Cardiac muscle cell (in vitro differentiated cells and primary cell): Measurements from ENCODE around the gene SLC16A11. TPM values are rescaled to one million over a fixed set of nuclear protein-coding genes. Genes with fewer than 3 reads are reported as not detected.
"Not testable (repeated sequence)": the region's sequence is repeated elsewhere in the genome, so short reads cannot be mapped to it uniquely, and the experiment has no call there.

Experiments used
- DNase-seq, 2 donors: peaks; one replicate each; pipeline versions ENCODE4 v3.0.0 to v3.0.0-alpha.2; 2010 to 2017; ENCODE audit warnings: low read depth in 1 of 2, low spot score in 1 of 2
- H3K27ac ChIP-seq: fragments of 200-600 bp; sonication (generic); 2 replicates; pipeline ENCODE4 v1.5.1; 2016
- H3K27me3 ChIP-seq: fragments of 200-600 bp; sonication (generic); 2 replicates; pipeline ENCODE4 v1.6.0; 2016; ENCODE audit warnings: control low read depth
- H3K36me3 ChIP-seq: fragments of 200-600 bp; sonication (generic); 2 replicates; pipeline ENCODE4 v1.5.1; 2016; ENCODE audit warnings: control low read depth
- H3K4me1 ChIP-seq: fragments of 200-600 bp; sonication (generic); 2 replicates; pipeline ENCODE4 v1.8.1; 2017; ENCODE audit warnings: low read depth, mild to moderate bottlenecking, mixed run types
- H3K4me3 ChIP-seq: fragments of 200-600 bp; sonication (generic); 2 replicates; pipeline ENCODE4 v1.5.1; 2016; ENCODE audit warnings: mild to moderate bottlenecking
- H3K9me3 ChIP-seq: fragments of 200-600 bp; sonication (generic); 2 replicates; pipeline ENCODE4 v1.5.1; 2017; ENCODE audit warnings: low read depth, mild to moderate bottlenecking, control low read depth
- polyA plus RNA-seq: library from polyadenylated mRNA; unstranded; fragments of >200 nt; fragmentation: Nextera tagmentation; extraction: Ambion mirVana; gene quantifications from 2 replicates; pipeline ENCODE4 v1.2.1, GENCODE V29; 2016
- total RNA-seq: library from RNA; depleted of rRNA; stranded (reverse); fragments of >200 nt; gene quantifications from 2 replicates; pipeline ENCODE4 v1.2.3, GENCODE V29; 2016
- TF ChIP-seq, protein P1 (sequence below): IDR thresholded peaks from 2 replicates; pipeline ENCODE4 v1.5.1; 2012; ENCODE audit warnings: low read depth, mild to moderate bottlenecking, low read length

SLC16A11 gene
- total and polyA plus RNA-seq, 2 experiments from 2014 or later: 1.1 to 3.8 TPM

DNA sequence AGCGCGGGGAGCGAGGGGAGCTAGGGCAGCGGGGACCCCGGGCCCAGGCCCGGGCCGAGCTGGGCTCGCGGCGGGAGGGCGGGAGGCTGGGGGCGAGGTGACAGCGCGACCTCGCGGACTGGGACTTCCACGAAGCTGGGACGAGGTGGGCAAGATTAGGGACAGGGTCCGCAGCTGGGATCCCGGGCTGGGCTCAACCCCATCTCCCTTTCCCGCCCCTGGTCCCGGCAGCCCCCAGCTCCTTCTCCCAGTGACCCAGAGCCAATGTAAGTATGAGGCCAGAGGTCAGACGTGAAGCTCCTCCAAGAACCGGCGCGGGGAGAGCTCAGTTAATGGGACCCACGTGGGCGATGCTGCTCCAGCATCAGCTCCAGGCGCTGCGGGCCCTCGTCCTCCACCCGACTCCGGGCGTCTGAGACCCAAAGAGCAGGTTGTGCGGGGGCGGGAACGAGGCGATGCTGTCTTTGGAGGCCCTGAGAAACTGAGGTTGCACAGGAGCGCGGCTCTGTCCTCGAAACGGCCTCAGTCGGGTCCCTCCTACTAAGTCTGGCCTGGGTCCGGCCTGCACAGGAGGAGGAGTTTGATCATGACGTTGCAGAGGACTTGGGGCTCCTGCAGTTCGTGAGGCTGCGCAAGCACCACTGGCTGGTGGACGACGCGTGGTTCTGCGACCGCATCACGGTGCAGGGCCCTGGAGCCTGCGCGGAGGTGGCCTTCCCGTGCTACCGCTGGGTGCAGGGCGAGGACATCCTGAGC, 47.5 kb downstream of the SLC16A11 start:
- TF ChIP-seq, protein P1, sequence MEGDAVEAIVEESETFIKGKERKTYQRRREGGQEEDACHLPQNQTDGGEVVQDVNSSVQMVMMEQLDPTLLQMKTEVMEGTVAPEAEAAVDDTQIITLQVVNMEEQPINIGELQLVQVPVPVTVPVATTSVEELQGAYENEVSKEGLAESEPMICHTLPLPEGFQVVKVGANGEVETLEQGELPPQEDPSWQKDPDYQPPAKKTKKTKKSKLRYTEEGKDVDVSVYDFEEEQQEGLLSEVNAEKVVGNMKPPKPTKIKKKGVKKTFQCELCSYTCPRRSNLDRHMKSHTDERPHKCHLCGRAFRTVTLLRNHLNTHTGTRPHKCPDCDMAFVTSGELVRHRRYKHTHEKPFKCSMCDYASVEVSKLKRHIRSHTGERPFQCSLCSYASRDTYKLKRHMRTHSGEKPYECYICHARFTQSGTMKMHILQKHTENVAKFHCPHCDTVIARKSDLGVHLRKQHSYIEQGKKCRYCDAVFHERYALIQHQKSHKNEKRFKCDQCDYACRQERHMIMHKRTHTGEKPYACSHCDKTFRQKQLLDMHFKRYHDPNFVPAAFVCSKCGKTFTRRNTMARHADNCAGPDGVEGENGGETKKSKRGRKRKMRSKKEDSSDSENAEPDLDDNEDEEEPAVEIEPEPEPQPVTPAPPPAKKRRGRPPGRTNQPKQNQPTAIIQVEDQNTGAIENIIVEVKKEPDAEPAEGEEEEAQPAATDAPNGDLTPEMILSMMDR: no peak
- Histone ChIP-seq H3K27me3 (peaks cover 8% of the 10 kb centered on the region), H3K36me3 (no peaks in the 10 kb centered on the region), H3K4me3 (peak overlapping the region; percentile 0), H3K4me1 (peaks cover 17% of the 10 kb centered on the region), H3K27ac (no peak overlapping the region), H3K9me3 (no peaks in the 10 kb centered on the region)
- DNase-seq: no peak

DNA sequence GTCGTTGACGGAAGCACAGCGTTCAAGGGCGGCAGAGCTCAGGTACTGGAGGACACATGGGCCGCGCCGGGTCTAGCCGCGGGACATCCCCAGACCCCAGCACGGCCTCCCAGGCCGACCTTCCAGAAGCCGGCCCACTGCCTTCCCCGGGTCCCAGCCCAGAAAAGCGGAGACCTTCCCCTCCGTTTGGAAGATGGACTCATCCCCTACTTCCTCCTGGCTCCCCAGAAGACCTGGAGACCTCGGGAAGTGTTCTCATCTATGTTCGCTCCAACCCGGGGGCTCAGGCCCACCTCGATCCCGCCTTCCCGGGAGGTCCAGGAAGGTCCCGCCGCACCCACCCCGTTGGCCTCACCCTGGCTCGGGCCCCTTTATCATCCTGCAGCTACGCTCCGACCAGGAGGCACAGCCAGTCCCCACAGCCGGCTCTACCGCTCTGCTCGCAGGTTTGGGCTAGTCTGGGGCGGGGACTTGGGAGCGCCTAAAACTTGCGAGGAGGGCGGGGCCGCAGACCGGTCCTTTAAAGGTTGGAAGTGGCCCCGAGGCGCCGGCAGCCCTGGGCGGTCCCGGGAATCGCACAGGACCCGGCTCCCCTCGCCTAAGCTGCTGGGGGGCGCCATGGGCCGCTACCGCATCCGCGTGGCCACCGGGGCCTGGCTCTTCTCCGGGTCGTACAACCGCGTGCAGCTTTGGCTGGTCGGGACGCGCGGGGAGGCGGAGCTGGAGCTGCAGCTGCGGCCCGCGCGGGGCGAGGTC, 48.2 kb downstream of the SLC16A11 start, which contains the start of gene ALOX12:
TSS of gene ALOX12 (plus strand) at position 550 of the 756 bp plus-strand sequence. CDS start at position 619, 69 bp downstream.
- peaks cover 17% of the 10 kb centered on the region for H3K4me1 ChIP-seq
- no peak within 1 kb of the TSS for H3K27ac ChIP-seq
- H3K27me3 ChIP-seq: peaks cover 8% of the 10 kb centered on the region
- TF ChIP-seq, protein P1: no peak
- no peaks in the 10 kb centered on the region for H3K36me3 ChIP-seq
- H3K9me3 ChIP-seq: no peaks in the 10 kb centered on the region
- DNase-seq: peak; percentile 32 to 38
- H3K4me3 ChIP-seq: peak within 1 kb of the TSS; percentile 0

DNA sequence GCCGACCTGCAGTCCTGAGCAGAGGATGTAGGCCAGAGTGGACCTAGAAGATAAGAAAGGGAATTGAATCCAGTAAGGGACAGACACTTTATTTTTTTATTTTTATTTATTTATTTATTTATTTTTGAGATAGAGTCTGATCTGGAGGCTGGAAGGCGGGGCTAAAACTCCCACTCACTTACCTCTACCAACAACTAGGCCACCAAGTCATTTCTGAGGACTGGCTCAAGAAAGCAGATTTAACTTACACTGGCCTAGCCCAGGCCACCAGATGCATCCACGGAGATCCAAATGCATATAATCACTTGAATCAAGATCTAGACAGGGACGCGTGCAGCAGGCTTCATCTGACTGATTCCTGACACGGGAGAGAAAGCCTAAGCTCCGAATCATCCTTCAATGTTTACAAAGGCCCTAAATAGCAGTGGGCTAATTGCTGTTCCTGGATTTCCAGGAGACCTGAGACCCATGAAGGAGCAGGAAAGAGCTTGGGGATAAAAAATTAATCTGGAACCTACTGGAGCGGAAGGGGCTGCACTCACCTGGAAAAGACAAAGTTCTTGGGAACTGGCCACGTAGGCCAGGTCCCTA, 49.1 kb downstream of the SLC16A11 start:
- no peak for DNase-seq
- H3K4me3 ChIP-seq: no peak overlapping the region

DNA sequence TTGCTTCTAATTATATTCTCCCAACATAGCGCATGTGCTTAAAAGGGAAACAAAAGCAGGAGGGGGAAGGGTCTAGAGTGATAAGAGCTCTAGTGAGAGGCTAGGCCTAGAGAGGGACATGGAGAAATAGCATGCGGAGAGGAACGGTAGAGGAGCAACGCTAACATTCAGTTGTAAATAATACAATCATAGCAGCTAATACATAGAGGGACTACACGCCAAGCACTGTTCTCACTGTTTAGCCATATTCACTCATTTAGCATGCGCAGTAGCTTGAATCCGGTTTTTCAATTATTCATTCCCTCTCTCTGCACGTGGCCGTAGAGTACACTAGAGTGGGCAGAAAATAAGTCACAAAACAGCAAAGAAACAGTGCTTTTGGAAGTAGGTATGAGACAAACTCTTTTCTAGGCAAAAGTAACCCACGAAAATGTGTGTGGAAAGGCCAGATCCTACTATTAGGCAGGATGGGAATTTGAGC, 49.7 kb downstream of the SLC16A11 start:
- peaks cover 17% of the 10 kb centered on the region for H3K4me1 ChIP-seq
- no peak overlapping the region for H3K4me3 ChIP-seq
- H3K36me3 ChIP-seq: no peaks in the 10 kb centered on the region
- peaks cover 8% of the 10 kb centered on the region for H3K27me3 ChIP-seq
- no peaks in the 10 kb centered on the region for H3K9me3 ChIP-seq
- H3K27ac ChIP-seq: peak overlapping the region; percentile 77
- TF ChIP-seq, protein P1: no peak
- peak in 1 of 2 donors; percentile 37 for DNase-seq

More for the DNA sequence above, 49.1 kb downstream of the SLC16A11 start:
- Histone ChIP-seq H3K4me1 (peaks cover 17% of the 10 kb centered on the region), H3K27me3 (peaks cover 8% of the 10 kb centered on the region), H3K36me3 (no peaks in the 10 kb centered on the region), H3K27ac (no peak overlapping the region), H3K9me3 (no peaks in the 10 kb centered on the region)
- TF ChIP-seq, protein P1: no peak

DNA sequence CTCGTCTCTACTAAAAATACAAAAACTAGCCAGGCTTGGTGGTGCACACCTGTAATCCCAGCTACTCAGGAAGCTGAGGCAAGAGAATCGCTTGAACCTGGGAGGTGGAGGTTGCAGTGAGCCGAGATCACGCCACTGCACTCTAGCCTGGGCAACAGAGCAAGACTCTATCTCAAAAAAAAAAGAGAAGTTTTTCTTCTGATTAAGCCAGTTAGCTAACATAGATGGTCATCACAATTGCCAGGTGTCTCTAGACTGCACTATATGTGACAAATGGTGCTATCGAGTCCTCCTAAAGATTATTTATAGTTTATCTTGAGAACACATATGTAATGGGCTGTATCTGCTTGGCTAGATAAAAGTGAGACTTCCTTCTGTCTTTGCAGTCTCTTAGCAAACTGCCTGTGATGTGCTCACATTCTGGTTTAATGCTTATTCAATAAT, 50.3 kb downstream of the SLC16A11 start:
- H3K4me1 ChIP-seq: peaks cover 17% of the 10 kb centered on the region
- not testable (repeated sequence) for H3K27me3 ChIP-seq, DNase-seq, H3K36me3 ChIP-seq, H3K4me3 ChIP-seq, H3K9me3 ChIP-seq
- peak overlapping the region; percentile 77 for H3K27ac ChIP-seq

Other genes starting within 250 kb of the SLC16A11 start
- gene TEKT1, start 212.4 kb downstream of the SLC16A11 start, total RNA-seq: 0.28 TPM in 1 of 2 replicates, not detected in the other
- gene TEKT1, start 212.4 kb downstream of the SLC16A11 start, polyA plus RNA-seq: not detected in 2 replicates
- gene ALOX12, start 48.0 kb downstream of the SLC16A11 start, total RNA-seq: 0.85 and 1.7 TPM in 2 replicates
- 2.5 and 5.0 TPM in 2 replicates for gene ALOX12, start 48.0 kb downstream of the SLC16A11 start, polyA plus RNA-seq
- gene RNASEK, start 31.5 kb downstream of the SLC16A11 start, total RNA-seq: 241 and 275 TPM in 2 replicates
- 594 and 672 TPM in 2 replicates for gene RNASEK, start 31.5 kb downstream of the SLC16A11 start, polyA plus RNA-seq
- 0.11 and 1.7 TPM in 2 replicates for gene BCL6B, start 21.0 kb downstream of the SLC16A11 start, total RNA-seq
- not detected in 2 replicates for gene BCL6B, start 21.0 kb downstream of the SLC16A11 start, polyA plus RNA-seq
- gene SLC16A13, start 8.1 kb downstream of the SLC16A11 start, total RNA-seq: 3.7 and 4.0 TPM in 2 replicates
- gene SLC16A13, start 8.1 kb downstream of the SLC16A11 start, polyA plus RNA-seq: 5.8 and 7.2 TPM in 2 replicates
- not detected in 2 replicates for gene CLEC10A, start 36.2 kb upstream of the SLC16A11 start, total RNA-seq
- gene CLEC10A, start 36.2 kb upstream of the SLC16A11 start, polyA plus RNA-seq: not detected in 2 replicates
- not detected in 2 replicates for gene ASGR2, start 70.7 kb upstream of the SLC16A11 start, total RNA-seq
- 0.10 TPM in 1 of 2 replicates, not detected in the other for gene ASGR2, start 70.7 kb upstream of the SLC16A11 start, polyA plus RNA-seq
- 19.8 and 20.2 TPM in 2 replicates for gene ASGR1, start 135.3 kb upstream of the SLC16A11 start, total RNA-seq
- 19.2 and 21.7 TPM in 2 replicates for gene ASGR1, start 135.3 kb upstream of the SLC16A11 start, polyA plus RNA-seq
- gene DLG4, start 175.7 kb upstream of the SLC16A11 start, total RNA-seq: 32.9 and 40.6 TPM in 2 replicates
- 6.8 and 7.4 TPM in 2 replicates for gene DLG4, start 175.7 kb upstream of the SLC16A11 start, polyA plus RNA-seq
- 291 and 364 TPM in 2 replicates for gene ACADVL, start 175.8 kb upstream of the SLC16A11 start, total RNA-seq
- 573 and 681 TPM in 2 replicates for gene ACADVL, start 175.8 kb upstream of the SLC16A11 start, polyA plus RNA-seq
- 87.4 and 121 TPM in 2 replicates for gene DVL2, start 190.4 kb upstream of the SLC16A11 start, total RNA-seq
- gene DVL2, start 190.4 kb upstream of the SLC16A11 start, polyA plus RNA-seq: 79.2 and 80.3 TPM in 2 replicates
- gene PHF23, start 195.4 kb upstream of the SLC16A11 start, total RNA-seq: 53.5 and 57.7 TPM in 2 replicates
- gene PHF23, start 195.4 kb upstream of the SLC16A11 start, polyA plus RNA-seq: 53.9 and 65.0 TPM in 2 replicates
- 517 and 760 TPM in 2 replicates for gene GABARAP, start 198.4 kb upstream of the SLC16A11 start, total RNA-seq
- gene GABARAP, start 198.4 kb upstream of the SLC16A11 start, polyA plus RNA-seq: 772 and 773 TPM in 2 replicates
- gene CTDNEP1, start 207.6 kb upstream of the SLC16A11 start, total RNA-seq: 76.0 and 78.3 TPM in 2 replicates
- gene CTDNEP1, start 207.6 kb upstream of the SLC16A11 start, polyA plus RNA-seq: 92.5 and 98.6 TPM in 2 replicates
- gene ELP5, start 208.1 kb upstream of the SLC16A11 start, total RNA-seq: 54.5 and 68.8 TPM in 2 replicates
- 62.3 and 82.9 TPM in 2 replicates for gene ELP5, start 208.1 kb upstream of the SLC16A11 start, polyA plus RNA-seq
- gene CLDN7, start 218.4 kb upstream of the SLC16A11 start, total RNA-seq: 0.32 and 0.51 TPM in 2 replicates
- 0.83 and 0.99 TPM in 2 replicates for gene CLDN7, start 218.4 kb upstream of the SLC16A11 start, polyA plus RNA-seq
- 36.3 and 42.6 TPM in 2 replicates for gene SLC2A4, start 237.6 kb upstream of the SLC16A11 start, total RNA-seq
- 23.4 and 32.7 TPM in 2 replicates for gene SLC2A4, start 237.6 kb upstream of the SLC16A11 start, polyA plus RNA-seq